Activated CD8-positive, alpha-beta memory T cell treated with anti-CD3 and anti-CD28 coated beads, Interleukin-2, amount 50 U/mL, for 24 hours (primary cell): ENCODE measurements around the gene SLAMF8.

Experiments
- DNase-seq: peaks from one replicate; pipeline ENCODE4 v3.0.0-alpha.2; 2020; ENCODE audit errors: extremely low read depth

Gene SLAMF8

GRCh38 chr1:159826441-159827101, at the start of gene SLAMF8:
Gene SLAMF8 (plus strand): TSS chr1:159826873. CDS start chr1:159826899, 26 bp downstream.
- peak; percentile 20 for DNase-seq

GRCh38 chr1:159778266-159778665, 48.4 kb upstream of the SLAMF8 start:
- DNase-seq: no peak

GRCh38 chr1:159779403-159779851, 47.2 kb upstream of the SLAMF8 start:
- DNase-seq: no peak

- peak; percentile 82 for DNase-seq
Measured at GRCh38 chr1:159780583-159781582, 45.8 kb upstream of the SLAMF8 start, which contains the start of gene DUSP23. Gene DUSP23 (plus strand): TSS chr1:159780962. CDS start chr1:159781101, 139 bp downstream.

GRCh38 chr1:159781992-159782391, 44.7 kb upstream of the SLAMF8 start:
- DNase-seq: no peak

GRCh38 chr1:159783724-159784123, 42.9 kb upstream of the SLAMF8 start:
- no peak for DNase-seq

GRCh38 chr1:159786465-159786864, 40.2 kb upstream of the SLAMF8 start:
- DNase-seq: no peak

- DNase-seq: no peak
Measured at GRCh38 chr1:159786966-159787365, 39.7 kb upstream of the SLAMF8 start.

GRCh38 chr1:159790237-159790917, 36.3 kb upstream of the SLAMF8 start:
- DNase-seq: no peak

GRCh38 chr1:159791031-159791430, 35.6 kb upstream of the SLAMF8 start:
- no peak for DNase-seq

GRCh38 chr1:159791461-159791860, 35.2 kb upstream of the SLAMF8 start:
- DNase-seq: no peak

- DNase-seq: no peak
Measured at GRCh38 chr1:159795534-159795933, 31.1 kb upstream of the SLAMF8 start.

- DNase-seq: no peak
Measured at GRCh38 chr1:159798893-159799292, 27.8 kb upstream of the SLAMF8 start.

- no peak for DNase-seq
Measured at GRCh38 chr1:159799446-159799985, 27.2 kb upstream of the SLAMF8 start.

- DNase-seq: no peak
Measured at GRCh38 chr1:159800177-159800930, 26.3 kb upstream of the SLAMF8 start.

- DNase-seq: no peak
Measured at GRCh38 chr1:159802111-159802510, 24.6 kb upstream of the SLAMF8 start, which contains the start of gene FCRL6. Gene FCRL6 (plus strand): TSS chr1:159802360. CDS start chr1:159802425, 65 bp downstream.

GRCh38 chr1:159803956-159804689, 22.6 kb upstream of the SLAMF8 start:
- no peak for DNase-seq

- DNase-seq: no peak
Measured at GRCh38 chr1:159804924-159805323, 21.7 kb upstream of the SLAMF8 start.

- DNase-seq: no peak
Measured at GRCh38 chr1:159815926-159816325, 10.7 kb upstream of the SLAMF8 start.
